ENCODE results near the gene KIRREL3.

DNA sequence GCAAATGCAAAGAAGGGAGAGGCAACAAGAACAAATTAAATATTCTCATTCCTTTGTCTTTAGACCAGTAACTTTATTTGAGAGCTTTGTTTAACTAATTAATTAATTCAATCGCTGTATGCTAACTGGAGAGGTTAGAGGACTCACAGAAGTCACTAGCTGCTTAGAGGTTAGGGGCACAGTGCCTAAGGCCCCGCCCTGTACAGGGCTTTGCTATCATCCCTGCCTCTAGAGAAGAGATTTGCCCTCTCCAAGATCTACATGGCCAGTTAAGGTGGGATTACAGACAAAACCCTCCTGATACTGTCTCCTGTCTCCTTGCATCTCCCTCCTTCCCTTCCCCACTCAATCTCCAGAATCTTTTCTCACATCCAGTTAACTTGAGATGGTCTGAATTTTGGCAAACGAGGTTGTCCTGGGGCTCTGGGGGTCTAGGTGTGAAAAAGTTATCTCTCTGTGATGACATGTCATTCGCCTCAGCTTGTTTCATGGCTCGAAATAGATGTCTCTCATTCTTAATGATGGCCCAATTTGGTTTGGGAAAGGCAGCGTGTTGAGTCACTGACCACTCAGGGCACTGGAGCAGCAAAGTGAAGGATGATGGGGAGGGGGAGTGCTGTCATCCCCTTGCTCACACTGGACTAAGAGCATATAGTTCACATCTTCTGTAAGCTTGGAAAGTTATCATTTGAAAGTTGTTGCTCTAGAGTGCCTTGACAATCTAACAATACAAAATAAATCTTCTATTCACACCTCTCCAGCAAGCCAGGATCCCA is 190.9 kb downstream of the KIRREL3 start:
- TF ChIP-seq, protein P1, sequence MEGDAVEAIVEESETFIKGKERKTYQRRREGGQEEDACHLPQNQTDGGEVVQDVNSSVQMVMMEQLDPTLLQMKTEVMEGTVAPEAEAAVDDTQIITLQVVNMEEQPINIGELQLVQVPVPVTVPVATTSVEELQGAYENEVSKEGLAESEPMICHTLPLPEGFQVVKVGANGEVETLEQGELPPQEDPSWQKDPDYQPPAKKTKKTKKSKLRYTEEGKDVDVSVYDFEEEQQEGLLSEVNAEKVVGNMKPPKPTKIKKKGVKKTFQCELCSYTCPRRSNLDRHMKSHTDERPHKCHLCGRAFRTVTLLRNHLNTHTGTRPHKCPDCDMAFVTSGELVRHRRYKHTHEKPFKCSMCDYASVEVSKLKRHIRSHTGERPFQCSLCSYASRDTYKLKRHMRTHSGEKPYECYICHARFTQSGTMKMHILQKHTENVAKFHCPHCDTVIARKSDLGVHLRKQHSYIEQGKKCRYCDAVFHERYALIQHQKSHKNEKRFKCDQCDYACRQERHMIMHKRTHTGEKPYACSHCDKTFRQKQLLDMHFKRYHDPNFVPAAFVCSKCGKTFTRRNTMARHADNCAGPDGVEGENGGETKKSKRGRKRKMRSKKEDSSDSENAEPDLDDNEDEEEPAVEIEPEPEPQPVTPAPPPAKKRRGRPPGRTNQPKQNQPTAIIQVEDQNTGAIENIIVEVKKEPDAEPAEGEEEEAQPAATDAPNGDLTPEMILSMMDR (IDR thresholded peaks at IDR 0.05) = no peak
- TF ChIP-seq RAD21 (conservative IDR thresholded peaks at IDR 0.05 in 1 of 2, IDR thresholded peaks at IDR 0.05 in 1 of 2) (no peak), EHMT2 (IDR thresholded peaks at IDR 0.05; ENCODE audit: low read depth) (no peak)

Data from A549 (cell line).